WTC11 (cell line): ENCODE measurements around the gene H2AZ1. TPM values are rescaled to one million over a fixed set of nuclear protein-coding genes. Genes with fewer than 3 reads are reported as not detected.
A peak's percentile ranks its signal among the peaks of the same experiment; 100 is the strongest.

Experiments used
- ATAC-seq: fragments of 200-7000 bp; cut with Tn5 transposase; 2 replicates; pipeline ENCODE4 v1.10.0; 2021; ENCODE audit warnings: mild to moderate bottlenecking, moderate library complexity
- CTCF ChIA-PET: fragments of 300-600 bp; sonication (Branson Sonifier 250); formaldehyde crosslinking; loops from one replicate; lab custom pipeline; 2021; ENCODE audit warnings: antibody characterized with exemption; lab: Charles Lee
- POLR2A ChIA-PET: fragments of 350-600 bp; sonication (Branson Sonifier 250); formaldehyde crosslinking; loops from one replicate; lab custom pipeline; 2021; ENCODE audit warnings: antibody characterized with exemption; lab: Charles Lee
- DNase-seq: peaks from one replicate; pipeline ENCODE4 v3.0.0; 2021; ENCODE audit warnings: low spot score
- H3K27ac Mint-ChIP-seq: 2 replicates; pipeline ENCODE4 v1.8.0; 2021; ENCODE audit warnings: mixed read lengths
- H3K27me3 Mint-ChIP-seq: 2 replicates; pipeline ENCODE4 v1.8.0; 2021; ENCODE audit warnings: low read depth, mild to moderate bottlenecking, moderate library complexity, mixed read lengths
- H3K36me3 Mint-ChIP-seq: 2 replicates; pipeline ENCODE4 v1.8.0; 2021; ENCODE audit warnings: mixed read lengths
- H3K4me1 Mint-ChIP-seq: 2 replicates; pipeline ENCODE4 v1.8.0; 2022; ENCODE audit warnings: mixed read lengths
- H3K4me3 Mint-ChIP-seq: 2 replicates; pipeline ENCODE4 v1.8.0; 2021; ENCODE audit warnings: mild to moderate bottlenecking, moderate library complexity, mixed read lengths
- H3K9me3 Mint-ChIP-seq: 2 replicates; pipeline ENCODE4 v1.8.0; 2021; ENCODE audit warnings: mixed read lengths
- ATF6 ChIP-seq: sonication (generic); formaldehyde crosslinking; IDR thresholded peaks from 2 replicates; pipeline ENCODE4 v1.8.1; 2023; ENCODE audit warnings: mild to moderate bottlenecking, missing genetic modification reagents
- CBFB ChIP-seq: sonication (generic); formaldehyde crosslinking; IDR thresholded peaks from 2 replicates; pipeline ENCODE4 v1.8.1; 2022; ENCODE audit warnings: mild to moderate bottlenecking, low read depth, missing genetic modification reagents
- CDX4 ChIP-seq: fragments of 250-450 bp; sonication (Bioruptor Pico); IDR thresholded peaks from 2 replicates; pipeline ENCODE4 v1.9.0; 2021; ENCODE audit warnings: moderate library complexity, mild to moderate bottlenecking, inconsistent platforms, borderline replicate concordance
- EMX1 ChIP-seq: fragments of 250-450 bp; sonication (Bioruptor Pico); IDR thresholded peaks from 2 replicates; pipeline ENCODE4 v1.8.0; 2021; ENCODE audit warnings: mild to moderate bottlenecking
- ETV6 ChIP-seq: sonication (generic); formaldehyde crosslinking; IDR thresholded peaks from 2 replicates; pipeline ENCODE4 v1.8.1; 2022; ENCODE audit warnings: mild to moderate bottlenecking, missing genetic modification reagents
- FOXP1 ChIP-seq: sonication (generic); formaldehyde crosslinking; IDR thresholded peaks from 2 replicates; pipeline ENCODE4 v1.8.0; 2022; ENCODE audit warnings: missing genetic modification reagents, mild to moderate bottlenecking, moderate library complexity, borderline replicate concordance
- IRF2 ChIP-seq: sonication (generic); formaldehyde crosslinking; IDR thresholded peaks from 2 replicates; pipeline ENCODE4 v1.8.0; 2022; ENCODE audit warnings: low read depth, missing genetic modification reagents, borderline replicate concordance
- JAZF1 ChIP-seq: fragments of 250-450 bp; sonication (Bioruptor Pico); IDR thresholded peaks from 2 replicates; pipeline ENCODE4 v1.9.0; 2021; ENCODE audit warnings: moderate library complexity, mild to moderate bottlenecking, inconsistent platforms
- JUN ChIP-seq: sonication (generic); formaldehyde crosslinking; IDR thresholded peaks from 2 replicates; pipeline ENCODE4 v1.8.0; 2023; ENCODE audit warnings: mild to moderate bottlenecking, missing genetic modification reagents
- KAT7 ChIP-seq: sonication (generic); formaldehyde crosslinking; IDR thresholded peaks from 2 replicates; pipeline ENCODE4 v1.8.1; 2023; ENCODE audit warnings: missing genetic modification reagents, mild to moderate bottlenecking, borderline replicate concordance
- NFYB ChIP-seq: sonication (generic); formaldehyde crosslinking; conservative IDR thresholded peaks from 2 replicates; pipeline ENCODE4 v1.8.0; 2022; ENCODE audit warnings: low read depth, missing genetic modification reagents
- RELA ChIP-seq: sonication (generic); formaldehyde crosslinking; IDR thresholded peaks from 2 replicates; pipeline ENCODE4 v1.8.1; 2022; ENCODE audit warnings: missing genetic modification reagents, mild to moderate bottlenecking, borderline replicate concordance
- RORB ChIP-seq: fragments of 250-450 bp; sonication (Bioruptor Pico); IDR thresholded peaks from 2 replicates; pipeline ENCODE4 v1.9.0; 2021; ENCODE audit warnings: mild to moderate bottlenecking
- SMAD3 ChIP-seq: sonication (generic); formaldehyde crosslinking; IDR thresholded peaks from 2 replicates; pipeline ENCODE4 v1.8.0; 2022; ENCODE audit warnings: missing genetic modification reagents, mild to moderate bottlenecking, borderline replicate concordance
- SOX15 ChIP-seq: fragments of 250-450 bp; sonication (Bioruptor Pico); IDR thresholded peaks from 2 replicates; pipeline ENCODE4 v1.9.0; 2021; ENCODE audit warnings: mild to moderate bottlenecking
- ZNF416 ChIP-seq: fragments of 250-450 bp; sonication (Bioruptor Pico); IDR thresholded peaks from 2 replicates; pipeline ENCODE4 v1.9.0; 2021; ENCODE audit warnings: mild to moderate bottlenecking, inconsistent platforms
- total RNA-seq: library from RNA; stranded (reverse); gene quantifications from 3 replicates; pipeline ENCODE4 v1.2.3, GENCODE V29; 2021
- TF ChIP-seq, protein P1 (sequence below): sonication (generic); formaldehyde crosslinking; IDR thresholded peaks from 2 replicates; pipeline ENCODE4 v1.8.0; 2022; ENCODE audit warnings: mild to moderate bottlenecking, missing genetic modification reagents
- TF ChIP-seq, protein P2 (sequence below): fragments of 250-450 bp; sonication (Bioruptor Pico); conservative IDR thresholded peaks from 2 replicates; pipeline ENCODE4 v1.9.0; 2021; ENCODE audit warnings: mild to moderate bottlenecking
- TF ChIP-seq, protein P3 (sequence below): fragments of 250-450 bp; sonication (Bioruptor Pico); IDR thresholded peaks from 2 replicates; pipeline ENCODE4 v1.9.0; 2021; ENCODE audit warnings: mild to moderate bottlenecking
- TF ChIP-seq, protein P4 (sequence below): fragments of 250-450 bp; sonication (Bioruptor Pico); IDR thresholded peaks from 2 replicates; pipeline ENCODE4 v1.9.0; 2021; ENCODE audit warnings: mild to moderate bottlenecking, borderline replicate concordance

The H2AZ1 gene
- total RNA-seq, 1 experiment from 2014 or later = 684 TPM

DNA sequence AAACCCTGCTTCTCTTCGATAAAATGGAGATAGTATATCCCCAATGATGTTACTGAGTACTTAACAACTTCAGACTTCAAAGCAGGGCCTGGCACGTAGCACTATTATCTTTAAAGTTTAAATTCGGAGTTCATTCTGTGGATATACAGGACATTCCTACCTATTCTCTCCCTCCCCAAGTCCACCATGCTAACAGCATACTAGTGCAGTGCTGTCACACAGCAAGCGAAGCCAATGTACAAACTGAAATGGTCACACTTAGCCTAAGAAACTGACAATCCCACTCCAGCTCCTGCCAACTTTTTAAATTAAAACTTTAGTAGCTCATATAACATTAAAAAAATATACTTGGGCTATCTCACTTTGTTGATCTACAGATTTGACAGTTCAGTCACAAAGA lies 2.5 kb downstream of the H2AZ1 start:
- Mint-ChIP-seq H3K36me3 (peaks cover 3% of the 10 kb centered on the region; the same call in 1 of the 2 replicates), H3K4me3 (no peak overlapping the region)
- POLR2A ChIA-PET = interaction anchor here (2.0 kb wide), 1 partner anchor 53 kb away, joined by 10 read pairs; the partner anchor contains the start of gene LAMTOR3

GRCh38 chr4:99947190-99947578 lies 2.9 kb downstream of the H2AZ1 start:
- H3K27ac Mint-ChIP-seq = peak overlapping the region; percentile 98

More for the DNA sequence above, 2.5 kb downstream of the H2AZ1 start:
- Mint-ChIP-seq H3K27ac (peak overlapping the region; percentile 98), H3K9me3 (no peaks in the 10 kb centered on the region), H3K4me1 (peaks cover 26% of the 10 kb centered on the region), H3K27me3 (no peaks in the 10 kb centered on the region)
- TF ChIP-seq ZNF416 = peak; percentile 62; the same call in 1 of the 2 replicates
- TF ChIP-seq, protein P1, sequence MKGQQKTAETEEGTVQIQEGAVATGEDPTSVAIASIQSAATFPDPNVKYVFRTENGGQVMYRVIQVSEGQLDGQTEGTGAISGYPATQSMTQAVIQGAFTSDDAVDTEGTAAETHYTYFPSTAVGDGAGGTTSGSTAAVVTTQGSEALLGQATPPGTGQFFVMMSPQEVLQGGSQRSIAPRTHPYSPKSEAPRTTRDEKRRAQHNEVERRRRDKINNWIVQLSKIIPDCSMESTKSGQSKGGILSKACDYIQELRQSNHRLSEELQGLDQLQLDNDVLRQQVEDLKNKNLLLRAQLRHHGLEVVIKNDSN (CRISPR knock-in tag) = no peak
- CTCF ChIA-PET = interaction anchor here (1.4 kb wide), 1 partner anchor 146 kb away, joined by 4 read pairs; no protein-coding TSS in a partner anchor
- ATAC-seq (no peak), DNase-seq (no peak)

More at GRCh38 chr4:99947190-99947578, 2.9 kb downstream of the H2AZ1 start:
- ChIA-PET POLR2A (interaction anchor here (2.0 kb wide), 1 partner anchor 53 kb away, joined by 10 read pairs; the partner anchor contains the start of gene LAMTOR3), CTCF (no interaction called here)
- TF ChIP-seq NFYB (CRISPR knock-in tag) = no peak
- no peak for TF ChIP-seq JAZF1 (CRISPR knock-in tag)
- TF ChIP-seq, protein P2, sequence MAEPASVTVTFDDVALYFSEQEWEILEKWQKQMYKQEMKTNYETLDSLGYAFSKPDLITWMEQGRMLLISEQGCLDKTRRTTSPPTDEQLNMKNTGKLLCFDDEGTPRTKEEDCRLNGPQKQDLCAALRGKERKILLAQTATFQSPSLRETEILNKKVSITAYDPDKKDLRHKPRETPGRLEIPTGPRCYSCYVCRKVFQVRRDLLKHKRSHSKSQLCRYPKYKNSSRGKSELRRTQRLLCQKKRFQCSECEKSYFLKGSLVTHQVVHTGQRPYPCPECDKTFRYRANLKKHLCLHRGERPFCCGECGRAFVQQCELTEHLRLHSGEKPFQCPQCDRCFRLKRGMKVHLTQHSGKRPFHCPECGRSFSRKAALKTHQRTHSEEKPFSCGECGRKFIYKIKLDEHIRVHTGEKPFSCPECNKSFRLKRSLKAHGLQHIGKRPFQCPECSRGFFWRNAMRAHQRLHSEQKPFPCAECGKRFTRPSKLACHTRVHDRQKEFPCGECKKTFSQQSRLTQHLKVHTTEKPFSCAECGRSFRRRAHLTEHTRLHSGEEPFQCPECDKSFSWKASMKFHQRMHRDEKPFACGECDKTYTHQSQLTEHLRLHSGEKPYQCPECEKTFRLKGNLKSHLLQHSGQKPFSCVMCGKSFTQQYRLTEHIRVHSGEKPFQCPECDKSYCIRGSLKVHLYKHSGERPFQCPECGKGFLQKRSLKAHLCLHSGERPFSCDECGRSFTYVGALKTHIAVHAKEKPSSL = peak; percentile 80
- no peak for TF ChIP-seq CDX4 (CRISPR knock-in tag)
- TF ChIP-seq IRF2 (CRISPR knock-in tag) = 0 out of 2 replicates have a peak, but pooled peaks have one; percentile 9
- no peak for TF ChIP-seq KAT7 (CRISPR knock-in tag)
- TF ChIP-seq CBFB (CRISPR knock-in tag) = no peak
- TF ChIP-seq, protein P3, sequence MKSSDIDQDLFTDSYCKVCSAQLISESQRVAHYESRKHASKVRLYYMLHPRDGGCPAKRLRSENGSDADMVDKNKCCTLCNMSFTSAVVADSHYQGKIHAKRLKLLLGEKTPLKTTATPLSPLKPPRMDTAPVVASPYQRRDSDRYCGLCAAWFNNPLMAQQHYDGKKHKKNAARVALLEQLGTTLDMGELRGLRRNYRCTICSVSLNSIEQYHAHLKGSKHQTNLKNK (CRISPR knock-in tag) = no peak
- no peak for TF ChIP-seq SOX15
- TF ChIP-seq FOXP1 (CRISPR knock-in tag) = no peak; the same call in 1 of the 2 replicates
- TF ChIP-seq, protein P4, sequence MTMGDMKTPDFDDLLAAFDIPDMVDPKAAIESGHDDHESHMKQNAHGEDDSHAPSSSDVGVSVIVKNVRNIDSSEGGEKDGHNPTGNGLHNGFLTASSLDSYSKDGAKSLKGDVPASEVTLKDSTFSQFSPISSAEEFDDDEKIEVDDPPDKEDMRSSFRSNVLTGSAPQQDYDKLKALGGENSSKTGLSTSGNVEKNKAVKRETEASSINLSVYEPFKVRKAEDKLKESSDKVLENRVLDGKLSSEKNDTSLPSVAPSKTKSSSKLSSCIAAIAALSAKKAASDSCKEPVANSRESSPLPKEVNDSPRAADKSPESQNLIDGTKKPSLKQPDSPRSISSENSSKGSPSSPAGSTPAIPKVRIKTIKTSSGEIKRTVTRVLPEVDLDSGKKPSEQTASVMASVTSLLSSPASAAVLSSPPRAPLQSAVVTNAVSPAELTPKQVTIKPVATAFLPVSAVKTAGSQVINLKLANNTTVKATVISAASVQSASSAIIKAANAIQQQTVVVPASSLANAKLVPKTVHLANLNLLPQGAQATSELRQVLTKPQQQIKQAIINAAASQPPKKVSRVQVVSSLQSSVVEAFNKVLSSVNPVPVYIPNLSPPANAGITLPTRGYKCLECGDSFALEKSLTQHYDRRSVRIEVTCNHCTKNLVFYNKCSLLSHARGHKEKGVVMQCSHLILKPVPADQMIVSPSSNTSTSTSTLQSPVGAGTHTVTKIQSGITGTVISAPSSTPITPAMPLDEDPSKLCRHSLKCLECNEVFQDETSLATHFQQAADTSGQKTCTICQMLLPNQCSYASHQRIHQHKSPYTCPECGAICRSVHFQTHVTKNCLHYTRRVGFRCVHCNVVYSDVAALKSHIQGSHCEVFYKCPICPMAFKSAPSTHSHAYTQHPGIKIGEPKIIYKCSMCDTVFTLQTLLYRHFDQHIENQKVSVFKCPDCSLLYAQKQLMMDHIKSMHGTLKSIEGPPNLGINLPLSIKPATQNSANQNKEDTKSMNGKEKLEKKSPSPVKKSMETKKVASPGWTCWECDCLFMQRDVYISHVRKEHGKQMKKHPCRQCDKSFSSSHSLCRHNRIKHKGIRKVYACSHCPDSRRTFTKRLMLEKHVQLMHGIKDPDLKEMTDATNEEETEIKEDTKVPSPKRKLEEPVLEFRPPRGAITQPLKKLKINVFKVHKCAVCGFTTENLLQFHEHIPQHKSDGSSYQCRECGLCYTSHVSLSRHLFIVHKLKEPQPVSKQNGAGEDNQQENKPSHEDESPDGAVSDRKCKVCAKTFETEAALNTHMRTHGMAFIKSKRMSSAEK = no peak
- TF ChIP-seq JUN (CRISPR knock-in tag) = no peak
- 0 out of 2 replicates have a peak, but pooled peaks have one; percentile 2 for TF ChIP-seq ETV6 (CRISPR knock-in tag)
- TF ChIP-seq SMAD3 = no peak
- TF ChIP-seq EMX1 (CRISPR knock-in tag) = 0 out of 2 replicates have a peak, but pooled peaks have one; percentile 87
- TF ChIP-seq RELA (CRISPR knock-in tag) = no peak
- TF ChIP-seq RORB = no peak
- TF ChIP-seq ATF6 (CRISPR knock-in tag) = no peak
- H3K27me3 Mint-ChIP-seq = no peaks in the 10 kb centered on the region
- H3K4me3 Mint-ChIP-seq = no peak overlapping the region
- H3K9me3 Mint-ChIP-seq = no peaks in the 10 kb centered on the region
- no peak for DNase-seq
- H3K4me1 Mint-ChIP-seq = peaks cover 26% of the 10 kb centered on the region
- ATAC-seq = no peak
- peaks cover 3% of the 10 kb centered on the region; the same call in 1 of the 2 replicates for H3K36me3 Mint-ChIP-seq
